ENCODE measurements around the gene RABGAP1L. TPM values are rescaled to one million over a fixed set of nuclear protein-coding genes. Genes with fewer than 3 reads are reported as not detected.

Gene RABGAP1L
- 14.4 and 15.2 TPM in 2 replicates for total RNA-seq

DNA sequence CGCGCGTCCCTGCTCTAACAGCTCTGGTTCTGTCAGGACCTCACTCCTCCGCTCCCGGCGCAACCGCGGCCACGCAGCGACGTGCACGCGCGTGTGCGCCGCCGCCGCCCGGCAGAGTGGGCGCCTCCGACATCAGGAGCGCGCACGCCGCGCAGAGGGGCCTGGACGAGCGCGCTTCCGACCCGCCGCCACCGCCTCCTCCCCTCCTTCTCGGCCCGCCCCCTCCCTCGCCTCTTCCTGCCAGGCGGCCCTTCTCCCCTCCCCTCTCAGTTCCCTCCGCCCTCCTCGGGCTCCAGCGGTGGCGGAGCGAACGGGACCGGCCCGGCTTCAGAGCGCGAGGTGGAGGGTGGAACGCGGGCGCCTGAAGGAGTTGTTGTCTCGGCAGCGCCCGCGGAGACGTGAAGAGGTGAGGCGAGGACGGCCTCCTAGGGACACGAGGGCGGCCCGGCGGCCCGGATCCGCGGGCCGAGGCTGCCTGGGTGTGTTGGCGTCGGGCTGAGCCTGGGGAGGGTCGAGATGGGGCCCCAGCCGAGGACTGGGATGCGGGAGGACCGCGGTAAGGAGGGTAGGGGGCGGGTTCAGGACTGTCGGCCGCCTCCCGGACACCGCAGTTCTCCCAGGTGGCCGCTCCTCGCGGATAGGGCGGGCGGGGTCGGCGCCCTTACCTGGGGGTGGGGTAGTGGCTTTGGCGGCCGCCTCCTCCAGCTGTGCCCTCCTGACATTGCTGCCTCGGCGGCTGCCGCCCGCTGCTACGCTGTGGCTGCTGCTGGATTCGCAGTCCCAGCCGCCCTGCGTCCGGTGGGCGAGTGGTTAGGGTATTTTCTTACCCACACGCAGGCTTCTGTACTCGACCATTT, at the start of gene RABGAP1L:
Gene RABGAP1L, plus strand, starts transcription at position 269 of the 857 bp plus-strand sequence.

DNA sequence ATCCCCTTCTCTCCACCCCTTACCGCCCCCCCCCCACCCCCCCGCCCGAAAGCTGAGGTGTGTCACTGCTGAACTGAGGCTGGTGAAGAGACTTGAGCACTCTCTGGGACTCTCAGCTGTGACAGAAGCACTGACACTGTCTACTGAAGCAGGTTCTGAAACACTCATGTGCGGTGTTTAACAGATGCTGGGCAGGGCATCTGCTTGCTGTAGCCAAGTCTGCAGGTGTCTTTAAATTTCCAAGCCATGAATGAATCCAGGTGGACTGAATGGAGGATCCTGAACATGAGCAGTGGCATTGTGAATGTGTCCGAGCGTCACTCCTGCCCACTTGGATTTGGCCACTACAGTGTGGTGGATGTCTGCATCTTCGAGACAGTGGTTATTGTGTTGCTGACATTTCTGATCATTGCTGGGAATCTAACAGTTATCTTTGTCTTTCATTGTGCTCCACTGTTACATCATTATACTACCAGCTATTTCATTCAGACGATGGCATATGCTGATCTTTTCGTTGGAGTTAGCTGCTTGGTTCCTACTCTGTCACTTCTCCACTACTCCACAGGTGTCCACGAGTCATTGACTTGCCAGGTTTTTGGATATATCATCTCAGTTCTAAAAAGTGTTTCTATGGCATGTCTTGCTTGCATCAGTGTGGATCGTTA, 288.7 kb downstream of the RABGAP1L start, which contains the start of gene GPR52:
Gene GPR52, plus strand, starts transcription at position 99 of the 665 bp plus-strand sequence. Its CDS starts 148 bp downstream, at position 247.

DNA sequence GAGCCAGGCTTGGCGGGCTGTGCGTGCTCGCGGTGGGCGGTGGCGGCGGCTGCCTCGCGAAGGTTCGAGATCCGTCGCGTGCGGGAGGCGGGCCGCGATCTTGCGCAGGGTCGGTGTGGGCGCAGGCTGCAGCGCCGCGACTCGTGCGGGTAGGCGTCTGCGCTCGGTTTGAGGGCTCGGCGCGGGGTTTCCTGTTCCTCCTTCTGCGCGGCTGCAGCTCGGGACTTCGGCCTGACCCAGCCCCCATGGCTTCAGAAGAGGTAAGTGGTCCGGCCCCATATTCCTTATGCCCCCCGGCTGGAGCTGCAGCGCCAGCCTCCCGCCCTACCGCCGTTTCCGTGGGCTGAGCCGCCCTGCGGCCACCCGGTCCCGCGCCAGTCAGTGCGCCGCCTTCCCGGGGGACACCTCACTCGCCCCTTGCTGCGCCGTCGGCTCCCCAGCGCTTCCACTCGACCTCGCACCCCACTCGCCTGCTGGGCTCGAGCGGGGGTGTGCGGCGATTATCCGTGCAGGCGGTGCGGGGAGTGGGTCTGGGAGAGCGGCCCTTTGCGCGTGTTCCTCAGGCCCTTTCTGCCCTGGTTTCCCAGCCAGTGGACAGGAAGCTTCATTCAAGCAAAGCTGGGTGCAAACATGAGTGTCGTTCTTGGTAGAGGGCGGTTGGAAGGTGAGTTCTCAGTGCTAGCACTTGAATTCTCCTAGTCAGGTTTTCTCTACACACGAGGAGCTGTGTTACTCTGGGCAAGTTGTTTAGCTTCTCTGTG, 840.8 kb downstream of the RABGAP1L start, which contains the start of gene CACYBP:
Gene CACYBP, plus strand, starts transcription at position 12 of the 761 bp plus-strand sequence. Its CDS starts 234 bp downstream, at position 246.

DNA sequence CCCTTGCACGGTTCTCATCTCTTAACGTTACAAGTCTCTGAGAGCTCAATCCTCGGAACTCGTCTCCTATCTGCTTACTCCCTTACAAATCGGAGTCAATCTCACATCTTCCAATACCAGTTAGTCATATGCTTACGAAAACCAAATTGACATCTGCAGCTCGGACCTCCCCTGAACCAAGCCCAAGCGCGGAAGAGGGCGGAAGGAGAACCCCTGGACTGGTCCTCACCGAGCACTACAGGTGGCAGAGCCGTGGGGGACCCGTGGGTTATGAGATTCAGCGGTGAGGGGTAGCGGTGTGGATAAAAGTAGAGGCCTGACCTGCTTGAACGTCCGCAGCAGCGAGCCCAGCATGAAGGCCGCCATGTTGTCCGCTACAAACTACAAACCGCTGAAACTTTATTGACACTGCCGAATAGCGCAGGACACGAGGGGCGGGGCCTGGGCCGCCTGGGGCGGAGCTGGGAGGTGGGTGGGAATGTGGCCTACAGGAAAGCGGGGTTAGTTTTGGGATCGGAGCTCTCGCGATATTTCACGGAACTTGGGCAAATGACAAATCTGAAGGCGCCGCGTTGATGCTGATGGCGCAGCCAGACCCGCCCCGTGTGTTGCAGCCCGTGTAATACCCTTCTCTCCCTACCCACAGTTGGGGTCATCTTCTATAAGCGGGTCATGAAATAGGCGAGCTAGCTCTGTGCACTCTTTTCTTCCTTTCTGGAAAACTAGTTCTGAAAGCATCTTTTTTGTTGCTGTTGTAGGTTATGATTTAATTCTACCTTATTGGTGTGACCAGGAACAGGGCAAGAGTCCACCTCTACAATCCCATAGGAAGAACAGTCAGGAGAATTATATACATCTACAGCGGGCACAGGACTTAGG, 864.0 kb downstream of the RABGAP1L start, which contains the start of gene MRPS14:
Gene MRPS14, minus strand, starts transcription at position 383 of the 879 bp plus-strand sequence. Its CDS starts 17 bp downstream, at position 366.

Other genes starting within 250 kb of the RABGAP1L start
- gene SERPINC1, start 242.2 kb upstream of the RABGAP1L start, total RNA-seq, result 0.16 TPM in 1 of 2 replicates, not detected in the other
- gene RC3H1, start 137.2 kb upstream of the RABGAP1L start, total RNA-seq, result 8.5 and 11.8 TPM in 2 replicates